Astrocyte (in vitro differentiated cells and primary cell): ENCODE results near the gene FBXW8. TPM values are rescaled to one million over a fixed set of nuclear protein-coding genes. Genes with fewer than 3 reads are reported as not detected.

ENCODE experiments used
- DNase-seq: peaks from one replicate; pipeline ENCODE4 v3.0.0-alpha.2; 2010; ENCODE audit warnings: low read depth
- FAIRE-seq: peaks from 2 replicates; lab custom pipeline; 2011; peaks lifted over from hg19 to GRCh38; lab: Jason Lieb, UNC
- H2AFZ ChIP-seq: 2 replicates; pipeline ENCODE4 v1.6.0; 2012; ENCODE audit warnings: low read depth, low read length, inconsistent platforms
- H3K27ac ChIP-seq: 2 replicates; pipeline ENCODE4 v1.5.1; 2011; ENCODE audit warnings: low read depth, low read length, inconsistent platforms
- H3K27me3 ChIP-seq: 2 replicates; pipeline ENCODE4 v1.6.0; 2011; ENCODE audit warnings: low read length, inconsistent platforms; ENCODE audit not compliant: insufficient read depth
- H3K36me3 ChIP-seq: 2 replicates; pipeline ENCODE4 v1.5.1; 2011; ENCODE audit warnings: low read length, inconsistent platforms; ENCODE audit not compliant: insufficient read depth
- H3K4me1 ChIP-seq: 2 replicates; pipeline ENCODE4 v1.5.1; 2011; ENCODE audit warnings: low read length, inconsistent platforms; ENCODE audit not compliant: insufficient read depth
- H3K4me2 ChIP-seq: 2 replicates; pipeline ENCODE4 v1.6.0; 2012; ENCODE audit warnings: low read length, inconsistent platforms
- H3K4me3 ChIP-seq: 2 replicates; pipeline ENCODE4 v1.5.1; 2011; ENCODE audit warnings: low read depth, mild to moderate bottlenecking, low read length, inconsistent platforms; ENCODE audit not compliant: insufficient read depth
- H3K79me2 ChIP-seq: 2 replicates; pipeline ENCODE4 v1.6.0; 2012; ENCODE audit warnings: mild to moderate bottlenecking, low read length, inconsistent platforms; ENCODE audit not compliant: insufficient read depth
- H3K9ac ChIP-seq: 2 replicates; pipeline ENCODE4 v1.6.0; 2012; ENCODE audit warnings: mild to moderate bottlenecking, low read length, inconsistent platforms
- H3K9me3 ChIP-seq: 2 replicates; pipeline ENCODE4 v1.5.1; 2012; ENCODE audit warnings: low read depth, mild to moderate bottlenecking, low read length, inconsistent platforms; ENCODE audit not compliant: insufficient read depth
- H4K20me1 ChIP-seq: 2 replicates; pipeline ENCODE4 v1.6.0; 2012; ENCODE audit warnings: low read length, inconsistent platforms; ENCODE audit not compliant: insufficient read depth
- H3K27ac Mint-ChIP-seq: one replicate; pipeline ENCODE4 v1.8.0; 2021; ENCODE audit warnings: mild to moderate bottlenecking, mixed read lengths; ENCODE audit not compliant: unreplicated experiment
- H3K27me3 Mint-ChIP-seq: one replicate; pipeline ENCODE4 v1.8.0; 2021; ENCODE audit warnings: low read depth, mixed read lengths; ENCODE audit not compliant: unreplicated experiment
- H3K36me3 Mint-ChIP-seq: one replicate; pipeline ENCODE4 v1.8.0; 2021; ENCODE audit warnings: low read depth, mixed read lengths; ENCODE audit not compliant: unreplicated experiment
- H3K4me1 Mint-ChIP-seq: one replicate; pipeline ENCODE4 v1.8.0; 2021; ENCODE audit warnings: low read depth, mixed read lengths; ENCODE audit not compliant: unreplicated experiment
- H3K4me3 Mint-ChIP-seq: one replicate; pipeline ENCODE4 v1.8.0; 2021; ENCODE audit warnings: mild to moderate bottlenecking, moderate library complexity, mixed read lengths; ENCODE audit not compliant: unreplicated experiment
- H3K9me3 Mint-ChIP-seq: one replicate; pipeline ENCODE4 v1.8.0; 2021; ENCODE audit warnings: mild to moderate bottlenecking, mixed read lengths; ENCODE audit not compliant: unreplicated experiment
- EZH2 ChIP-seq: IDR thresholded peaks from 2 replicates; pipeline ENCODE4 v1.6.1; 2012; ENCODE audit warnings: mild to moderate bottlenecking, low read length, inconsistent platforms; ENCODE audit not compliant: insufficient read depth
- total RNA-seq: library from RNA; stranded (reverse); gene quantifications from 2 replicates; pipeline ENCODE4 v1.2.1, GENCODE V29; 2021
- TF ChIP-seq, protein P1 (sequence below): IDR thresholded peaks from 2 replicates; pipeline ENCODE4 v1.5.1; 2011; ENCODE audit warnings: low read depth, mild to moderate bottlenecking, inconsistent platforms, low read length, moderate library complexity; ENCODE audit not compliant: insufficient read depth

The FBXW8 gene
- total RNA-seq, 1 donor from 2014 or later = 26.4 TPM

DNA sequence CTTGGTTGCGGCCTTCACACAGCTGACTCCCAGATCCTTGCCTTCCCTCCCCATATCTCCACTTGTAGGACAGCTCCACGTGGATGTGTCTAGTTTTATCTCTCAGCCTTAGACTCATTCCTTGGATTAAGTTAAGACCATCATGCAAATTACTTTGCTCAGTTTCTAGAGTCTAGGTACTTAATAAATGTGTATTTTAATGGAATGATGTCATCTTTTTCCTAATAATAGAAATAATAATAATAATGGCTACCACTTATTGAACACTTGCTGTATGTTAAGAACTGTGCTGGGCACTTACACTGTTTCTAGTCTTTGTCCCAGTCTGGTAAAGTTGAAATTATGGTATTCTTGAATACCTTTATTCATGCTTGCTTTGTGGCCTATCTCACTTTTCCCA lies 37.5 kb downstream of the FBXW8 start:
- Histone ChIP-seq H3K4me1 (no peaks in the 10 kb centered on the region), H2AFZ (no peak overlapping the region), H3K4me2 (no peak overlapping the region), H3K27me3 (no peaks in the 10 kb centered on the region), H3K9me3 (no peaks in the 10 kb centered on the region), H3K79me2 (peaks cover 2% of the 10 kb centered on the region), H3K36me3 (peaks cover 33% of the 10 kb centered on the region), H4K20me1 (peaks cover 45% of the 10 kb centered on the region), H3K4me3 (no peak overlapping the region), H3K27ac (no peak overlapping the region), H3K9ac (no peak overlapping the region)
- no peak for DNase-seq
- Mint-ChIP-seq H3K27me3 (no peaks in the 10 kb centered on the region), H3K27ac (no peak overlapping the region), H3K9me3 (peaks cover 4% of the 10 kb centered on the region), H3K36me3 (peaks cover 33% of the 10 kb centered on the region), H3K4me1 (no peaks in the 10 kb centered on the region), H3K4me3 (no peak overlapping the region)
- FAIRE-seq = no peak
- TF ChIP-seq EZH2 = no peak
- TF ChIP-seq, protein P1, sequence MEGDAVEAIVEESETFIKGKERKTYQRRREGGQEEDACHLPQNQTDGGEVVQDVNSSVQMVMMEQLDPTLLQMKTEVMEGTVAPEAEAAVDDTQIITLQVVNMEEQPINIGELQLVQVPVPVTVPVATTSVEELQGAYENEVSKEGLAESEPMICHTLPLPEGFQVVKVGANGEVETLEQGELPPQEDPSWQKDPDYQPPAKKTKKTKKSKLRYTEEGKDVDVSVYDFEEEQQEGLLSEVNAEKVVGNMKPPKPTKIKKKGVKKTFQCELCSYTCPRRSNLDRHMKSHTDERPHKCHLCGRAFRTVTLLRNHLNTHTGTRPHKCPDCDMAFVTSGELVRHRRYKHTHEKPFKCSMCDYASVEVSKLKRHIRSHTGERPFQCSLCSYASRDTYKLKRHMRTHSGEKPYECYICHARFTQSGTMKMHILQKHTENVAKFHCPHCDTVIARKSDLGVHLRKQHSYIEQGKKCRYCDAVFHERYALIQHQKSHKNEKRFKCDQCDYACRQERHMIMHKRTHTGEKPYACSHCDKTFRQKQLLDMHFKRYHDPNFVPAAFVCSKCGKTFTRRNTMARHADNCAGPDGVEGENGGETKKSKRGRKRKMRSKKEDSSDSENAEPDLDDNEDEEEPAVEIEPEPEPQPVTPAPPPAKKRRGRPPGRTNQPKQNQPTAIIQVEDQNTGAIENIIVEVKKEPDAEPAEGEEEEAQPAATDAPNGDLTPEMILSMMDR = no peak

DNA sequence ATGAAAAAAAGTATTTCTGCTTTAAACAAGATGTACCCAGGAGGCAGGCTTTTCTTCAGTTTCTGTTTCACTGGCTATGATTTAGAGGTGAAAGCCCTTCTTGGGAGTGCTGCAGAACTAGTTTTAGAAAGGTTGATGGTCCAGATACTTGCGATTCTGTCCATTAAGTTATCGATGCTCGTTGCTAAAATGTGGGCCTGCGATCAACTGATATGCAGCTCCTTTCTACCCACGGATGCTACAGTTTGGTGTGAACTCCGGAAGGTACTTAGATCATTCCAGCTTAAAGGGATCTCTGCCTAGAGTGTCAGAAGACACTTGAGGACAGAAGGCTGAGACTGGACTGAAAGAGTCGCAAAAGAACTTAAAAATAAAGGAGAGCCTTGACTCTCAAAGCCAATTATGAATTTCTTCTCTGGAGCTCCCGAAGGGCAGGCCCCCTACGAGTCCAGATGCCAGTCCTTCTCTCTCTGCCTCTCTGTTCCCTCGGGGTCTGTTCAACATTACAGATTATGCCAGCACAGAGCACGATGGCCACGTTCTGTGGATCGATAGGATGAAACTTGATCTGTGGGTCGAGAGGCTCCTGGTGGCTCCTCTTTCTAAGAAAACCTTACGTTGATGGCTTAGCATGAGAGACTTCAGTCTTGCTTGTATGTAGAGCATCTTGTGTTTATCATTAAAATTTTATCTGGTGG lies 40.0 kb downstream of the FBXW8 start:
- H3K27me3 Mint-ChIP-seq = no peaks in the 10 kb centered on the region
- H3K4me3 Mint-ChIP-seq = no peak overlapping the region
- H3K4me1 Mint-ChIP-seq = no peaks in the 10 kb centered on the region
- Histone ChIP-seq H3K4me3 (no peak overlapping the region), H3K36me3 (peaks cover 21% of the 10 kb centered on the region), H2AFZ (no peak overlapping the region), H3K79me2 (no peaks in the 10 kb centered on the region), H3K27ac (no peak overlapping the region), H4K20me1 (peaks cover 35% of the 10 kb centered on the region), H3K4me1 (no peaks in the 10 kb centered on the region), H3K9me3 (no peaks in the 10 kb centered on the region), H3K9ac (no peak overlapping the region), H3K4me2 (no peak overlapping the region), H3K27me3 (no peaks in the 10 kb centered on the region)
- no peak for DNase-seq
- no peak for FAIRE-seq
- no peaks in the 10 kb centered on the region for H3K9me3 Mint-ChIP-seq
- H3K36me3 Mint-ChIP-seq = peaks cover 20% of the 10 kb centered on the region
- TF ChIP-seq, protein P1 = no peak
- TF ChIP-seq EZH2 = no peak
- H3K27ac Mint-ChIP-seq = no peak overlapping the region

DNA sequence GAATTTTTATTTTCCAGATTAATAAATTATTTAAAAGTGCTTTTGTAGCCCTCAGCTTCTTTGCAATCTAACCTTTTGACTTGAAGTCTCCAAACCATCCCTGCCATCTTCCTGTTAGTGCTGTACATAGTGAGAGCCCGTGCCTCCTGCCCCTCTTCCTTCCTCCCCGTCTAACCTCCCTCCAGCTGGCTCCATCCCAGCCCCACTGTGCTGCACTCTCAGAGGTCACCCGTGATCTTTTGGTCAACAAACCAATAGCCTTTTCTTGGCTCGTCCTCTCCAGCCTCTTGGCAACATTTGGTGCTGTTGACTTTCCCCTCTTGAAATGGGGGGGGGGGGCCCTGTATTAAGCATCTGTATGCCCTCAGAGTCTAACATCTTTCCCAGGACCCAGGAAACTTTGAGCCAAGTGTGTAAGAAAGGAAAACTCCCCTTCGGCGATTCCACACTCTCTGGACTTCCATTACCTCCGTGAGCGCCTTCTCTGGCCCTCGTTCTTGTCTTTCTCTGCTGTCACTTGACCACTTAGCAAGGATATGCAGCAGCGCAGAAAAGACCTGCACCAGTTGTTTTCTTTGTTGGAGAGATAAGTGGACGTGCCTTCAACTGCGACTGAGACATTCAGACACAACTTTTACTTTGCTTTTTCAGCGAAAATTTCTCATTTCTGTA lies 44.1 kb downstream of the FBXW8 start:
- peaks cover 49% of the 10 kb centered on the region for H4K20me1 ChIP-seq
- H3K27ac Mint-ChIP-seq = no peak overlapping the region

More for the DNA sequence above, 44.1 kb downstream of the FBXW8 start:
- Mint-ChIP-seq H3K9me3 (no peaks in the 10 kb centered on the region), H3K4me3 (no peak overlapping the region), H3K36me3 (peaks cover 6% of the 10 kb centered on the region), H3K4me1 (peaks cover 4% of the 10 kb centered on the region), H3K27me3 (no peaks in the 10 kb centered on the region)
- Histone ChIP-seq H3K27ac (no peak overlapping the region), H3K9me3 (no peaks in the 10 kb centered on the region), H3K4me2 (no peak overlapping the region), H2AFZ (no peak overlapping the region), H3K27me3 (no peaks in the 10 kb centered on the region), H3K79me2 (no peaks in the 10 kb centered on the region), H3K4me3 (no peak overlapping the region), H3K9ac (no peak overlapping the region), H3K4me1 (no peaks in the 10 kb centered on the region), H3K36me3 (peaks cover 16% of the 10 kb centered on the region)
- DNase-seq (no peak), FAIRE-seq (no peak)
- TF ChIP-seq EZH2 = no peak
